HG03045 (cell line): Measurements from ENCODE around the gene VSIR.

ENCODE experiments used
- ATAC-seq: cut with Tn5 transposase; IDR thresholded peaks from one replicate; pipeline ENCODE4 v1.9.1; 2021; ENCODE audit warnings: mild to moderate bottlenecking, moderate library complexity; ENCODE audit not compliant: unreplicated experiment

Gene VSIR

GRCh38 chr10:71698737-71699136 is 74.6 kb downstream of the VSIR start:
- no peak for ATAC-seq

GRCh38 chr10:71697938-71698709 is 75.2 kb downstream of the VSIR start:
- no peak for ATAC-seq
